ENCODE results near the gene CNTROB.
A peak's percentile ranks its signal among the peaks of the same experiment; 100 is the strongest.

Gene CNTROB

DNA sequence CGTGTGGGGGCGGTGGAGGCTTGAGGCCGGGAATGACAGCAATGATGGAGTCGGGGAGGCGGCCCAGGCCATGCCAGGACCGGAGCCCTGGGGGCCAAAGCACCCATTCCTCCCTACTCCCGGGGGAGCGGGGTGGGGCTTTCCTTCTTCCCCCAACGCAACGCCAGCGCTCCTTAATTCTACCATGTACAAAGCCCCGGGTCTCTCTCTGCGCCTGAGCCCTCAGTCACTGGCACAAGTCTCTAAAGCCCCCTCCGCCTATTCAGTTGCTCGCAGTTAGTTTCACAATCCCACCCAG lies 15.7 kb upstream of the CNTROB start (continued):
- TF ChIP-seq, protein P1, sequence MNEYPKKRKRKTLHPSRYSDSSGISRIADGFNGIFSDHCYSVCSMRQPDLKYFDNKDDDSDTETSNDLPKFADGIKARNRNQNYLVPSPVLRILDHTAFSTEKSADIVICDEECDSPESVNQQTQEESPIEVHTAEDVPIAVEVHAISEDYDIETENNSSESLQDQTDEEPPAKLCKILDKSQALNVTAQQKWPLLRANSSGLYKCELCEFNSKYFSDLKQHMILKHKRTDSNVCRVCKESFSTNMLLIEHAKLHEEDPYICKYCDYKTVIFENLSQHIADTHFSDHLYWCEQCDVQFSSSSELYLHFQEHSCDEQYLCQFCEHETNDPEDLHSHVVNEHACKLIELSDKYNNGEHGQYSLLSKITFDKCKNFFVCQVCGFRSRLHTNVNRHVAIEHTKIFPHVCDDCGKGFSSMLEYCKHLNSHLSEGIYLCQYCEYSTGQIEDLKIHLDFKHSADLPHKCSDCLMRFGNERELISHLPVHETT (tag by site-specific recombination; IDR thresholded peaks at IDR 0.05): 0 out of 2 replicates have a peak, but pooled peaks have one; percentile 14
- no peak for TF ChIP-seq FEZF1 (tag by site-specific recombination; IDR thresholded peaks at IDR 0.05)
- no peak for TF ChIP-seq ZNF133 (tag by site-specific recombination; IDR thresholded peaks at IDR 0.05)
- TF ChIP-seq, protein P2, sequence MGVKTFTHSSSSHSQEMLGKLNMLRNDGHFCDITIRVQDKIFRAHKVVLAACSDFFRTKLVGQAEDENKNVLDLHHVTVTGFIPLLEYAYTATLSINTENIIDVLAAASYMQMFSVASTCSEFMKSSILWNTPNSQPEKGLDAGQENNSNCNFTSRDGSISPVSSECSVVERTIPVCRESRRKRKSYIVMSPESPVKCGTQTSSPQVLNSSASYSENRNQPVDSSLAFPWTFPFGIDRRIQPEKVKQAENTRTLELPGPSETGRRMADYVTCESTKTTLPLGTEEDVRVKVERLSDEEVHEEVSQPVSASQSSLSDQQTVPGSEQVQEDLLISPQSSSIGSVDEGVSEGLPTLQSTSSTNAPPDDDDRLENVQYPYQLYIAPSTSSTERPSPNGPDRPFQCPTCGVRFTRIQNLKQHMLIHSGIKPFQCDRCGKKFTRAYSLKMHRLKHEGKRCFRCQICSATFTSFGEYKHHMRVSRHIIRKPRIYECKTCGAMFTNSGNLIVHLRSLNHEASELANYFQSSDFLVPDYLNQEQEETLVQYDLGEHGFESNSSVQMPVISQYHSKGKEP (tag by site-specific recombination; IDR thresholded peaks at IDR 0.05): no peak
- TF ChIP-seq ZNF350 (tag by site-specific recombination; IDR thresholded peaks at IDR 0.05): no peak
- no peak for TF ChIP-seq ZFP3 (tag by site-specific recombination; IDR thresholded peaks at IDR 0.05; ENCODE audit: low read depth)
- TF ChIP-seq YY2 (tag by site-specific recombination; IDR thresholded peaks at IDR 0.05): 0 out of 2 replicates have a peak, but pooled peaks have one; percentile 27
- no peak for TF ChIP-seq GLI2 (tag by site-specific recombination; IDR thresholded peaks at IDR 0.05; ENCODE audit: borderline replicate concordance, low read depth)
- no peak for TF ChIP-seq ZBTB10 (tag by site-specific recombination; IDR thresholded peaks at IDR 0.05)
- no peak for TF ChIP-seq PBX3 (CRISPR knock-in tag; IDR thresholded peaks at IDR 0.05)
- peak; percentile 3; the same call in 1 of the 2 replicates for TF ChIP-seq SP2 (tag by site-specific recombination; IDR thresholded peaks at IDR 0.05)
- TF ChIP-seq SP3 (tag by site-specific recombination; IDR thresholded peaks at IDR 0.05): peak; percentile 2; the same call in 1 of the 2 replicates
- TF ChIP-seq ZBTB17 (tag by site-specific recombination; IDR thresholded peaks at IDR 0.05): no peak
- no peak for TF ChIP-seq ZNF837 (tag by site-specific recombination; IDR thresholded peaks at IDR 0.05)
- TF ChIP-seq, protein P3, sequence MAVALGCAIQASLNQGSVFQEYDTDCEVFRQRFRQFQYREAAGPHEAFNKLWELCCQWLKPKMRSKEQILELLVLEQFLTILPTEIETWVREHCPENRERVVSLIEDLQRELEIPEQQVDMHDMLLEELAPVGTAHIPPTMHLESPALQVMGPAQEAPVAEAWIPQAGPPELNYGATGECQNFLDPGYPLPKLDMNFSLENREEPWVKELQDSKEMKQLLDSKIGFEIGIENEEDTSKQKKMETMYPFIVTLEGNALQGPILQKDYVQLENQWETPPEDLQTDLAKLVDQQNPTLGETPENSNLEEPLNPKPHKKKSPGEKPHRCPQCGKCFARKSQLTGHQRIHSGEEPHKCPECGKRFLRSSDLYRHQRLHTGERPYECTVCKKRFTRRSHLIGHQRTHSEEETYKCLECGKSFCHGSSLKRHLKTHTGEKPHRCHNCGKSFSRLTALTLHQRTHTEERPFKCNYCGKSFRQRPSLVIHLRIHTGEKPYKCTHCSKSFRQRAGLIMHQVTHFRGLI (tag by site-specific recombination; IDR thresholded peaks at IDR 0.05): no peak
- TF ChIP-seq ZNF501 (tag by site-specific recombination; IDR thresholded peaks at IDR 0.05): peak; percentile 3; the same call in 1 of the 2 replicates
- TF ChIP-seq ZBTB6 (tag by site-specific recombination; IDR thresholded peaks at IDR 0.05): peak; percentile 78; the same call in 1 of the 2 replicates

GRCh38 chr17:7916808-7917207 lies 15.2 kb upstream of the CNTROB start:
- Histone ChIP-seq H3K27ac (ENCODE audit: extremely low read depth, low read depth, low read length) (no peak overlapping the region; the same call in 1 of the 2 replicates), H3K9me3 (ENCODE audit: control insufficient read depth, insufficient read depth, low read depth, low read length) (no peaks in the 10 kb centered on the region), H3K4me3 (ENCODE audit: low read depth, low read length) (no peak overlapping the region), H3K36me3 (ENCODE audit: control insufficient read depth in 2 of 2, insufficient read depth in 1 of 2, low read length in 2 of 2) (peaks cover 0 to 7% of the 10 kb centered on the region in 2 experiments; a peak in 1 of 3 replicates), H3K4me1 (ENCODE audit: control insufficient read depth, insufficient read depth, low read length) (peaks cover 14% of the 10 kb centered on the region)
- POLR2A ChIA-PET: interaction anchor here (0.7 to 3.8 kb wide), 4 partner anchors 16 to 256 kb away, joined by 3 to 66 read pairs (median 6); partner anchors contain the start of genes CNTROB and TRAPPC1
- CTCF ChIA-PET: interaction anchor here (0.6 to 6.3 kb wide), 10 partner anchors 16 to 140 kb away, joined by 3 to 73 read pairs (median 6); no protein-coding TSS in a partner anchor
- TF ChIP-seq ELK4 (IDR thresholded peaks at IDR 0.05; ENCODE audit: borderline replicate concordance, low read depth, low read length) (no peak), ZNF792 (tag by site-specific recombination; IDR thresholded peaks at IDR 0.05) (no peak), ZNF600 (tag by site-specific recombination; IDR thresholded peaks at IDR 0.05) (peak; percentile 57), KLF9 (tag by site-specific recombination; IDR thresholded peaks at IDR 0.05; ENCODE audit: low read depth) (peak; percentile 51; the same call in 1 of the 2 replicates), ZFHX2 (tag by site-specific recombination; conservative IDR thresholded peaks at IDR 0.05) (peak; percentile 99), EGR2 (tag by site-specific recombination; IDR thresholded peaks at IDR 0.05; ENCODE audit: low read depth) (peak; percentile 97)

All from HEK293 (cell line).